GM12892 (cell line): ENCODE results near the gene PHOSPHO2.

Source experiments
- POLR2A ChIP-seq: IDR thresholded peaks from 2 replicates; pipeline ENCODE4 v1.6.1; 2011; ENCODE audit warnings: low read depth, low read length, control low read depth
- POLR2AphosphoS5 ChIP-seq: IDR thresholded peaks from 2 replicates; pipeline ENCODE4 v1.6.1; 2011; ENCODE audit warnings: low read depth, low read length, control low read depth

GRCh38 chr2:169694894-169695260 lies 608 bp downstream of the PHOSPHO2 start:
- no peak for TF ChIP-seq POLR2AphosphoS5
- TF ChIP-seq POLR2A: no peak
